ENCODE measurements around the gene MAP4K5. TPM values are rescaled to one million over a fixed set of nuclear protein-coding genes. Genes with fewer than 3 reads are reported as not detected.

The MAP4K5 gene
- total and polyA plus RNA-seq, 4 donors: 7.7 to 47.1 (median 19.3) TPM

GRCh38 chr14:50488521-50488920 lies 43.8 kb downstream of the MAP4K5 start (continued):
- TF ChIP-seq MAX (IDR thresholded peaks at IDR 0.05): no peak
- TF ChIP-seq GABPA (IDR thresholded peaks at IDR 0.05 in 1 of 2, conservative IDR thresholded peaks at IDR 0.05 in 1 of 2): no peak

- Histone ChIP-seq H3K4me1 (ENCODE audit: control insufficient read depth in 4 of 4, insufficient read depth in 4 of 4, low read length in 3 of 4) (no peaks in the 10 kb centered on the region), H3K9ac (ENCODE audit: low read depth in 1 of 2, low read length in 2 of 2) (no peak overlapping the region), H3K27ac (ENCODE audit: low read depth in 1 of 2, low read length in 2 of 2) (no peak overlapping the region), H3K9me3 (ENCODE audit: control insufficient read depth in 4 of 4, low read length in 3 of 4) (peaks cover 0 to 20% (median 1%) of the 10 kb centered on the region in 4 donors), H3K36me3 (ENCODE audit: control insufficient read depth in 4 of 4, insufficient read depth in 3 of 4, low read depth in 1 of 4, low read length in 3 of 4) (peaks cover 0 to 21% (median 16%) of the 10 kb centered on the region in 4 donors), H3K4me3 (ENCODE audit: low read depth in 1 of 3, low read length in 3 of 3) (no peak overlapping the region), H3K27me3 (ENCODE audit: control insufficient read depth in 4 of 4, insufficient read depth in 4 of 4, low read length in 3 of 4) (no peaks in the 10 kb centered on the region)
- 93% methylated on average over 2 of the region's 2 CpGs for WGBS
- no peak for DNase-seq (ENCODE audit: low spot score)
- TF ChIP-seq NR2F2 (IDR thresholded peaks at IDR 0.05) (no peak), ATF3 (IDR thresholded peaks at IDR 0.05) (no peak), REST (IDR thresholded peaks at IDR 0.05) (no peak), ZBTB33 (IDR thresholded peaks at IDR 0.05) (no peak), TAF1 (conservative IDR thresholded peaks at IDR 0.05) (no peak), JUND (IDR thresholded peaks at IDR 0.05) (no peak), CTCF (IDR thresholded peaks at IDR 0.05; ENCODE audit: low read depth, low read length, missing input control) (no peak), FOXA2 (IDR thresholded peaks at IDR 0.05) (no peak), GABPA (IDR thresholded peaks at IDR 0.05 in 1 of 2, conservative IDR thresholded peaks at IDR 0.05 in 1 of 2) (no peak), FOXA1 (IDR thresholded peaks at IDR 0.05) (no peak), EGR1 (IDR thresholded peaks at IDR 0.05; ENCODE audit: low read depth in 2 of 2) (no peak), RXRA (IDR thresholded peaks at IDR 0.05) (no peak), MAX (IDR thresholded peaks at IDR 0.05) (no peak), HNF4A (conservative IDR thresholded peaks at IDR 0.05) (no peak), HNF4G (IDR thresholded peaks at IDR 0.05) (no peak)
These were observed 53.3 kb downstream of the MAP4K5 start for GRCh38 chr14:50479041-50479440.

Measured in liver (tissue), 9 donors.